ENCODE results near the gene TPSB2.
"Not testable (repeated sequence)": the region's sequence is repeated elsewhere in the genome, so short reads cannot be mapped to it uniquely, and the experiment has no call there.

Gene TPSB2

DNA sequence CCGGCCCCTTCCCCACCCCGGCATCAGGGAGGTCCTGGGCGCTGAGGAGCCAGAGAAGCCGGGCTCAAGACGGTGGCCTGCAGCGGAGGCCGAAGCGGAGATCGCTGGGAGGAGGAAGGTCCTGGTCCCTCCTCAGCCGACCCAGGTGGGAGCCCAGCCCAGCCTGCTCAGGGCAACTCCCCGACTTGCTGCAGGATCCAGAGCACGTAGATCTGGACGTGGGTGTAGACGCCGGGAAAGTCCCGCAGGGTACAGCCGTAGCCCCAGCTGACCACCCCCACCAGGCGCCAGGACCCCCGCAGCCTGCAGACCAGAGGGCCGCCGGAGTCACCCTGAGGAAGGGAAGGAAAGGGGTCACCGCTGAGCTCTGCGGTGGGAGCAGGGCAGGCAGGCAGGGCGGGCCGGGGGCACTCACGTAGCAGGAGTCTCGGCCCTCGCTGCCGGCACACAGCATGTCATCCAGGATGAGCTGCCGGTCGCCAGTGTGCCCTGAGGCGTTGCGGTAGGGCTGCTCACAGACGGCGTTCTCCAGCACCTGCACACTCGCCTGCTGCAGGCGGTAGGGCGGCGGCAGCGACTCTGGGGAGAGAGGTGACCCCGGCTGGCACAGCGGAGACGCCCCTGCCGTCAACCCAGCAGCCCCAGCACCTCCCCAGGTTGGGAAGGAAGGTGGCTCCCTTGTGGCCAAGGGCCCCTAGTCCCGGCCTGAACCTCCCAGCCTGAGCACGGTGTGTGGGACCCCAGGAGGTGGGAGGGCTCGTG, 31.3 kb upstream of the TPSB2 start:
- DNase-seq: no peak

DNA sequence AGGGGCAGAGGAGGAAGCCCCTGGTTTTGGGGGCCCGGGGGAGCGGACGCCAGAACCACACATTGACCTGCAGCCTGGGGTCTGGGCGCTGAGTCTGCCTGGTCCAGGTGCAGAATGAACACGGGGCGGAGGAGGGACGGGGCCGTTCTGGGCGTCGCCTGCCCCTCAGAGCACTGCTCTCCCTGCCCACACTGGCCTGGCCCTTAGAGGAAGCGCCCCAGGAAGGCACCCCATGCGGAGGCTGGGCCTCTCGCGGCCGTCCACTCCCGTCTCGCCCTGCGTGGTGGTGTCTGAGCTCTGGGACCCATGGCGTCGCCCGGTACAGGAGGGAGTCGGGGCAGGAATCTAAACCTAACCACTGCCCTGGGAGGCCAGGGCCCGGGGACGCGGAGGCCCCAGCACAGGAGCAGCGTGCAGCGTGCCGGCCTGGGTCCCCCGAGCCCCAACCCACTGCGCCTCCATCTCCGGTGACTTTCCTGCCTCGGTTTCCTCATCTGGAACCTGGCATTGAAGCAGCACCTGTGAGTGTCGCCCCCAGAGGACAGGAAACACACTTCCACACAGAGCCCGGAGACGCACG, 30.2 kb upstream of the TPSB2 start:
- DNase-seq: no peak

DNA sequence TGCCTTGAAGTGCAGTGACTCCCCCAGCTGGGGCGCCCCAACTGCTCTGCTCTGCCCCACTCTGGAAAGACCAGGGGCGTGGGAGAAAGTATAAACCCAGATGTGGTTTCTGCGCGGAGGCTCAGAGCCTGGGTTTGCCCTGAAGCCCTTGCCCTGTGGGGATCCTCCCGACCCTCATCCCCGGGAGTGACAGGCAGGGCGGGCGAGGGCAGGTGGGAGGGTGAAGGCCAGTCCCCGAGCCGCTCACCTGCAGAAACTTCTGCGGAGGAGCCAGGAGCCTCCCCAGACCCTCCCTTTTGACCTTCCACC, 29.7 kb upstream of the TPSB2 start:
- DNase-seq: no peak

DNA sequence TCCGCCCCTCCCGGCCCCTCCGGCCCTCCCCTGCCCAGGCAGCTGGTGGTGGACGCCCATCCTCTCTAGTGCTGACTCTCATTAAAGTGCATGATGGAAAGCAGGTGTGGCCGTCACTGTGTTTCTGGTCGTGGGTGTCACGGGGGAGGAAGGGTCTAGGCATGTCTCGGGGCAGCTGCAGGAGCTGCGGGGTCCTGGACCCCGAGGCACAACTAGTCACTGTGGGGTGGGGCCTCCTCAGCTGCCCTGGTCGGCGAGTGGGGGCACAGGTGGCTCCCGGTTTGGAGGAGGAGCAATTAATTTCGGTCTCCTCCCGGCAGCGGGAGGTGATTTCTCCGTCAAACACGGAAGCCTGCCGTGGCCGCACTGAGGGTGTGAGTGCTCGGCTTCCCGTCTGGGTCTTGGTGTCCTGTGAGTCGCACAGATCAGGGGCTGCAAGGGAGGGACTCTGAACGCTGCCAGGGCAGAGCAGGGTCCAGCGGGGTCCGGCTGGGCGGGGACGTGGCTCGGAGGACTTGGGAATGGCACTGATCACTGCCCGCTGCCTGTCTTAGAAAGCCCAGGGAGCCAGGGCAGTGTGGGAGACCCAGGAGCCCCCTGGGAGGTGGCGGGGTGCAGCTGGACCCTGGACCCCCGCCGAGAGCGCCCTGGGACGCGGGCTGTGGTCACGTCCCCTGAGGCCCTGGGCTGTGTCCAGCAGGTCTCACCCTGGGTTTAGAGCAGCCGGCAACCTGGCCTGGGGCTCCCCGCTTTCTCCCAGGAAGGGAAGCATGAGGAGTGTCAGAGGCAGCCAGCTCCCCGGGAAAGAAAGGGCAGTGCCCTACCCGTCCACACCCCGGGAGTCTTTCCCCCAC, 29.1 kb upstream of the TPSB2 start:
- no peak for DNase-seq

DNA sequence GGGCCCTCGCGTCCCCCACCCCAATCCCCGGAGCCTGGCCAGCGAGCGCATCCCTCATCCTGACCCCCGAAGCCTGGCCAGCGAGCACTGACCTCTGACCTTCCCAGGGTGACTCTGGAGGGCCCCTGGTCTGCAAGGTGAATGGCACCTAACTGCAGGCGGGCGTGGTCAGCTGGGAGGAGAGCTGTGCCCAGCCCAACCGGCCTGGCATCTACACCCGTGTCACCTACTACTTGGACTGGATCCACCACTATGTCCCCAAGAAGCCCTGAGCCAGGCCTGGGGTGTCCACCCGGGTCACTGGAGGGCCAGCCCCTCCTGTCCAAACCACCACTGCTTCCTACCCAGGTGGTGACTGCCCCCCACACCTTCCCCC, 28.2 kb upstream of the TPSB2 start:
- DNase-seq: no peak

DNA sequence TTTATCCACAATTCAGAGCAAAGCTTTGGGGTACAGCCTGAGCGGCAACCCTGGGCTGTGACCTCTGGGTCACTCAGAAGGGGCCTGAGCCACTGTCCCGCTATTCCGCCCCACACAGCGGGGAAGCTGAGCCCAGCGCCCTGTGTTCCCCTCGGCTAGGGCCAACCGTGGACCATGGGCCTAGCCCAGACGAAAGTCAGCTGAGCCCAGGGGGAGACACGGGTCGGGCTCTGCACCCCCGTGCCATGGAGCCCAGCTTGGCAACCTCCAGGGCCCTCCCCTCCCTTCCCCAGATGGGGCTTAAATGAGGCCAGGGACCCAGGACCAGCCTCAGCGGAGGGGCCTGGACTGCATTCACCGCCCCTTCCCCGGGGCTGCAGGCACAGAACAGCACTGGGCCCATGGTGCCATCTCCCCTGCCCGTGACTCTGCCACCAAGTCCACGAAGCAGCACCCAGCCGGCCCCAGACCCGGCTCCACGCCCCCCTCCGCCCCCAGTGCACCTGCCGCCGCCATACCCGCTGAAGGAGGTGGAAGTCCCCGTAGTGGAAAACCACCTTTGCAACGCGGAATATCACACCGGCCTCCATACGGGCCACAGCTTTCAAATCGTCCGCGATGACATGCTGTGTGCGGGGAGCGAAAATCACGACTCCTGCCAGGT, 27.7 kb upstream of the TPSB2 start:
- no peak for DNase-seq

DNA sequence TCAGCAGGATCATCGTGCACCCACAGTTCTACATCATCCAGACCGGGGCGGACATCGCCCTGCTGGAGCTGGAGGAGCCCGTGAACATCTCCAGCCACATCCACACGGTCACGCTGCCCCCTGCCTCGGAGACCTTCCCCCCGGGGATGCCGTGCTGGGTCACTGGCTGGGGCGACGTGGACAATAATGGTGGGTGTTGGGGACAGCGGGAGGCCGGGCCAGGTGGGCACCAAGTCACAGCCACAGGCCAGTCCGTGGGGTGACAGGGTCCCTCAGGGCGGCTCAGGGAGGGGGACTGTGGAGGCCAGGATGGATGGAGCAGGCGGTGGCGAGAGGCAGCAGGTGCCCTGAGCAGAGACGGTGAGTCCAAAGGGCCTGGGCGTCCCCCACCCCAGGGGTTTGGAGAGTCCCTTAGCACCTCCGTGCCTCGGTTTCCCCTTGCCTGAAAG, 26.9 kb upstream of the TPSB2 start:
- no peak for DNase-seq

DNA sequence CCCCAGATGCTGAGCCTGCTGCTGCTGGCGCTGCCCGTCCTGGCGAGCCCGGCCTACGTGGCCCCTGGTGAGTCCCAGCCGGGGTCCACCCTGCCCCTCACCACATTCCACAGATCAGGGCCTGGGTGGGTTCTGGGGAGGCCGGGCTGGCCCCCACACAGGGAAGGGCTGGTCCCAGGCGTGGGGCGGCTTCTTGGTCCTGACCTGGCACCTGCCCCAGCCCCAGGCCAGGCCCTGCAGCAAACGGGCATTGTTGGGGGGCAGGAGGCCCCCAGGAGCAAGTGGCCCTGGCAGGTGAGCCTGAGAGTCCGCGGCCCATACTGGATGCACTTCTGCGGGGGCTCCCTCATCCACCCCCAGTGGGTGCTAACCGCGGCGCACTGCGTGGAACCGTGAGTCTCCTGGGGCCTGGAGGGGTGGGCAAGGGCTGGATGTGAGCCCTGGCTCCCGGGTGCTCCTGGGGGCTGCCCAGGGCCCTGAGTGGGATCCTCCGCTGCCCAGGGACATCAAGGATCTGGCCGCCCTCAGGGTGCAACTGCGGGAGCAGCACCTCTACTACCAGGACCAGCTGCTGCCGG, 26.4 kb upstream of the TPSB2 start:
- DNase-seq: not testable (repeated sequence)

DNA sequence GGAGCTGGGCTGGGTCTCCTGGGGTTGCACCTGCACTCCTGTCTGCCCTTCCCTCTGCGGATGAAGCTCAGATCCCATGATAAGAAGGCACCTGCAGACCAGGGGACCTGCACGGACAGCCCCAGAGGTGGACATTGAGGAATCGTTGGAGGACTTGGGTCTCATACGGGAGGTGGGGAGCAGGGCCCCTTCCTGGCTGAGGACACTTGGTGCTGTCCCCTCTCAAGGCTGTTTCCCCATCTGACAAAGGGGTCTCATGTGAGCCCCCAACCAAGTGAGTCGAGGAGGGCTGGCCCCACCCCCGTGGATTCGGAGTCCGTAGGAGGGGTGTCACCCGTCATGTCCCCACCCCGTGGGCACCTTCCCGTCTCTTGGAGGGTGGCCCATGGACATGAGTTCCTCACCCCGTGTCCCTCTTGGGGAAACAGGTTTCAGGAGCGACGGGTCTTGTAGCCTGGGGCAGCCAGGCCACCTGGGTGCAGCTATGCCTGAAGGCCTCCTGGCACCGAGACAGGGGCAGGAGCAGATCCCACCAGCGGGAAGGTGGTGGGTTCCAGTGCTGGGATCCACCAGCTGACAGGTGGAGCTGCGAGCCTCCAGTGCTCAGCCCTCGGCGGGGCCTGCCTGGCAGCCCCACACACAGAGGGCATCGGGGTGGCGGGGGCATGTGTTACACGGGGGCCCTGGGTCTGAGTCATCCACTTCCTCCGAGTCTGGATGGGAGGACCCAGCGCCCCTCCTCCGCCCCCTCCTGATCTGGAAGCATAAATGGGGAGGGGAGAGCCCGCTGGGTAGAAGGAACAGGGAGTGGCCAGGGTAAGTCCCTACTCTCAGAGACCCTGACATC, 25.5 kb upstream of the TPSB2 start, which contains the start of gene TPSD1:
TSS of gene TPSD1 (plus strand) at position 794 of the 847 bp plus-strand sequence. CDS start 212 bp downstream, outside the sequence.
- DNase-seq: not testable (repeated sequence)

DNA sequence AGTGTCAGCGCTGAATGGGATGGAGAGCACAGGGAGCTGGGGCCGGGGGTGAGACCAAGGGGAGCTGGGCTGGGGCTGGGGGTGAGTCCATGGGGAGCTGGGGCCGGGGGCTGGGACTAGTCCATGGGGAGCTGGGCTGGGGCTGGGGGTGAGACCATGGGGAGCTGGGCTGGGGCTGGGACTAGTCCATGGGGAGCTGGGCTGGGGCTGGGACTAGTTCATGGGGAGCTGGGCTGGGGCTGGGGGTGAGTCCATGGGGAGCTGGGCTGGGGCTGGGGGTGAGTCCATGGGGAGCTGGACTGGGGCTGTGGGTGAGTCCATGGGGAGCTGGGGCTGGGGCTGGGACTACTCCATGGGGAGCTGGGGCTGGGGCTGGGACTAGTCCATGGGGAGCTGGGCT, 24.8 kb upstream of the TPSB2 start:
- DNase-seq: not testable (repeated sequence)

DNA sequence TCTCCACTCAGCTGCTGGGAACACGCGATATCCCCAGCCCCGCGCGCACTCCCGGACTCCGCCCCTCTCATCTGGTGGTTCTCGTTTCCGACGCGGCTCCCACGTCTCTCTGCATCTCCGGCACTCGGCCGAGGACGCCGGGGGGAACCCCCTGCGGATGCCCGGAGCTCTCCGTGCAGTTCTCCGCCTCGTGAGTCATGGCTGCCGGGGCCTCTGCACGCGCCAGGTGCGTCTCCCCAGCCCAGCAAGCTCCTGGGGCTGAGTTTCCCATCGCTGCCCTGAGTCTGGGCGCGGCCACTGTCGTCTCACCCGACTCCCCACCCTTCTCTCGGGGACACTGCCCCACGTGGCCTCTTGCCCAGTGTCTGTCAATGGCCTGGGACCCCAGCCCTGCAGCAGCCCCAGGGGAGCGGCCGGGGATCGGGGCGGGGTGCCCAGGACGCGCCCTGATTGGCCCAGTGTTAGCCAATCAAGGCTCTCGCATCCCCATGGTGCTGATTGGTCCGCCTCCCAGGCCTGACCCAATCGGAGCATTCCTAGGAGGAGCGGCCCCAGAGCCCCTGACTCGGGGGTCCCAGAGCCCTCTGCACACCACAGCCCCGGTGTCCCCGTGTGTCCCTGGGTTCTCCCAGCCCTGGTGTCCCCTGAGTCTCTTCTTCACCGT, 23.8 kb upstream of the TPSB2 start:
- not testable (repeated sequence) for DNase-seq

DNA sequence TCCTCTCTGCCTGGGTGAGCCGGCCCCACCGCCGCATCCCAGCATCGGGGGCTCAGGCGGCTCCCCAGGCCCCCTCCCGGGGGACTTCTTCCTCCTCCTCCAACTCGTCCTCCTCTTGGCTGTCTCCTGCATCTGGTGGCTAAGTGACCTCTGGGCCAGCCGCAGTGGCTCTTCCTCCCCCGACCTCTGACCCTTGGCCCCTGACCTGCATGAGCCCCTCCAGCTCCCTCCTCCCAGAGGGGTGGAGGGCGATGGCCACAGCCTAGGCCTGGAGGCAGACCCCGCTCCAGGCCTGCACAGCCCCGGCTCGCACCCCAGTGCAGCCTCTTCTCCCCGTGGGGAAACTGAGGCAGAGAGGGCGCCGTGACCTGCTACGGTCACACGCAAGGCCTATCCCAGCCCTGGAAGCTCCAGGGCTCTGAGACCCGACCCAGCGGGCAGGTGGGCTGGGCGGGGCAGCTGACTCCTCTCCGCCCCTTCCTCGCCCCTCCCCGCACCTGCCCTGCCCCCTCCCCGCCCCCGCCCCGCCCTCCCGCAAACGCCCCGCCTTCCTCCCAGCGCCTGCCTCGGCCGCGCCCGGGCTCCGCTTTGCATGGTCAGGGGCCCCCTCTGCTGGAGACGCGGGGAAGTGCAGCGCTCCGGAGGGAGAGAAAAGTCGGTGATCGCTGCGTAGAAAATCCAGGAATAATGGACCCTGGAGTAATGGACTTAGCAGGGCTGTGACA, 19.2 kb upstream of the TPSB2 start:
- DNase-seq: not testable (repeated sequence)

DNA sequence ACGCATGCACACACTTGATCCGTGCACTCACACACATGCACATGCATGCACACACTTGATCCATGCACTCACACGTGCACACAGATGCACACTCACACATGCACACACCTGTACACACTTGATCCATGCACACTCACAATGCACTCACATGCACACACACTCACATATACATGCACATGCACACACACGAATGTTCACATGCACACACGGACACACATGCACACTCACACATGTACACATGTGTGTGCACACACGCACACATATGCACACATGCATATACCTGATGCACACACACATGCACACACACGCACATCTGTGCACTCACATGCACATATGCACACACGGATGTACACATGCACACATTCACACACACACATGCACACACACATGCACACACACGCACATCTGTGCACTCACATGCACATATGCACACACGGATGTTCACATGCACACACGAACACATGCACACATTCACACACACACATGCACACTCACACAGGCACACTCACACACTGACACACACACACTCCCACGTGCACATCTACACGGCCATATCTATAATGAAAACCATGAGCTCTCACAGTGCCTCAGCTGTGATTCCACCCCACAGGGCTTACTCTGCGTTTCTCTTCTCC, 18.0 kb upstream of the TPSB2 start:
- DNase-seq: not testable (repeated sequence)

DNA sequence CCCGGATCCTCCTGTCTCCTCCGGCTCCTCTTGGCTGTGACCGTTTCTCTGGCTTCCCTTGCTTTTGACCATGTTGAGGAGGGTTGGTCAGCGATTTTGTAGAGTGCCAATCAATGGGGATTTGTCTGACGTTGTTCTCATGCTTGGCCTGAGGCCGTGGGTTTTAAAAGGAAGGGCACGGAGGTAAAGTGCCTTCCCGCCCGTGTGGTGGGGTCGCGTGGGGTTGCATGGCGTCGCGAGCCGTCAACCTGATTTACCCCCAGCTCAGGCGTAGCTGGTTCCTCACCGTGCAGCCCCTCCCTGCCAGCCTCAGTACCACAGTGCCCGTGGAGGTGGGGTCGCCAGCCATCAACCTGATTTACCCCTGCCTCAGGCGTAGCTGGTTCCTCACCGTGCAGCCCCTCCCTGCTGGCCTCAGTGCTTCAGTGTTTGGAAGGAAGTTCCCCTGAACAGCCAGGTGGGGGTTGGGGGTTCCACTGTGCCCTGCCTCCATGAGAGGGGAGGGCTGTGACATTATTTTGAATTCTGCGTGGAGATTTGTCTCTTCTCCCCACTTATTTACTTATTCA, 15.6 kb upstream of the TPSB2 start:
- no peak for DNase-seq

DNA sequence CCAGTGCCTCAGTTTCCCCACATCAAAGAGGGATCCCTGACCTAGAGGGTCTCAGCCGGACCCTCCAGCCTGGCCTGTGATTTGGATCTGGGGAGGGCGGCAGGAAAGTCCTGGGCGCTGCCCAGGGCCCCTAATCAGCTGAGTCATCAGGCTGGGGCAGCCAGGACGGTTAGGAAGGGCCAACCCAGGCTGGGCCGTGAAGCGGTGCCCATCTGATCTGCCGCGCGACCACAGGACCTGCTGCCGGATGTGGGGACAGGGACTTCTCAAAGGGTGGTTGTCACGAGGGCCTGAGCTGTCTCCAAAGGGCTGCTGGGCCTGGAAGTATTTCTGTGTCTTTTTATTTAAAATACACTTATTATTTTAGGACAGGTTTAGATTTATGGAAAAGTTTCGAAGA, 14.9 kb upstream of the TPSB2 start:
- no peak for DNase-seq

DNA sequence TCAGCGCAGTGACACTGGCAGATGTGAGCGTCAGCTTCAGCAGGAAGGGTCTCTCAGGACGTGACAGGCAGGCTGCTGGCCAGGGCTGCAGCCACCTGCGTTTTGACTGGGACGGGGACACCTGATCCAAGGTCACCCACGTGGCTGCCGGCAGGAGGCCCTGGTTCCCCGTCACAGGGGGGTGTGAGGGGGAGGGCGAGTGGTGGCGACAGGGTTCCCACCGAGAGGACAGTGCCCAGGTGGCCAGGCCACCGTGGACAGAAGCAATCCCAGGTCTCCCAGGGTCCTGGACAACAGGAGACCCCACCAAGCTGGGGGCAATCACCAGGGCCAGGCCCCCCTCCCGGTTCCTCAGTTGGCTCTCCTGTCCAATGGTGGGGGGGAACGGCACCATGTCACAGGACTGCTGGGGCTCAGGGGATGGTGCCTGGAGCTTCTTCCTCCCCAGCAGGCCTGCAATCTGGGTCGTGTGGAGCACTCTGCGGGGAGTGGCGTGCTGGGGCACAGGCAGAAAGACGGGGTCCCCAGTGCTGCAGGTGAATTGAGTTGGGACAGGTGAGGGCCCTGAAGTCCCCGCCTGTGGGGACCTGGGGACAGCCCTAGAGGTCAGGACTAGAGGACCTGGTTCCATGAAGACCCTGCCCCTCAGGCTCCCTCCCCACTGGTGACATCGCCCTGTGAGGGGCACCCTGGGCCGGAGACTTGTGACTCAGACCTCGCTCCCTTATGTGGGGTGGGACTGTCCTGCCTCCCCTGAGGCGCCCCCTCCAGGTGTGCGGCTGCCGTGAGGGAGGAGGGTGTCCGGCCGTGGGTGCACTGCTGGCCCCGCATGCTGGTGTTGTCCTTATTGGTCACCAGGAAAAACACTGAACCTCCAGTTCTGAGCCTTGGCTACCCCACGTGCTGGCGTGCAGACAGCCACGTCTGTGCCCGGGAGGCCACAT, 14.2 kb upstream of the TPSB2 start:
- not testable (repeated sequence) for DNase-seq

DNA sequence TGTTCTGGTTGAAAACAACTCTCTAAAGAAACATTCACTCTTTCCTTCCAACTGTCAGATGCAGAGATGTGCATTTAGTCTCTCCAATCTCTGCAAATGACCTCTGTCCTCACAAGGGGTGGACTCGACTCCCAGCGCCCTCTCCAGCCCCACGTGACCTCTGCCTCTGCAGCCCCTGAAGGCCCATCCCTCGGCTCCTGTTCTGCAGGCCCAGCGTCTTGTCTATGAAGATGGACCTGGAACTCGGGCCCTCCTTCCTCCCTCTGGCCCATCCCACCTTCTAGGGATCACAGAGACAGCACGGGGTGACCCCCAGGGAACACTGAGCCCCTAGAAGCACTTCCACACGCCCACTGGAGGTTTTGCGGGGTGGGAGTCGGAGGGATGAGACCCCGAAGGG, 13.4 kb upstream of the TPSB2 start:
- not testable (repeated sequence) for DNase-seq

DNA sequence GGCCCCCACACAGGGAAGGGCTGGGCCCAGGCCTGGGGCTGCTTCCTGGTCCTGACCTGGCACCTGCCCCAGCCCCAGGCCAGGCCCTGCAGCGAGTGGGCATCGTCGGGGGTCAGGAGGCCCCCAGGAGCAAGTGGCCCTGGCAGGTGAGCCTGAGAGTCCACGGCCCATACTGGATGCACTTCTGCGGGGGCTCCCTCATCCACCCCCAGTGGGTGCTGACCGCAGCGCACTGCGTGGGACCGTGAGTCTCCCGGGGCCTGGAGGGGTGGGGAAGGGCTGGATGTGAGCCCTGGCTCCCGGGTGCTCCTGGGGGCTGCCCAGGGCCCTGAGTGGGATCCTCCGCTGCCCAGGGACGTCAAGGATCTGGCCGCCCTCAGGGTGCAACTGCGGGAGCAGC, 11.1 kb upstream of the TPSB2 start:
- not testable (repeated sequence) for DNase-seq

DNA sequence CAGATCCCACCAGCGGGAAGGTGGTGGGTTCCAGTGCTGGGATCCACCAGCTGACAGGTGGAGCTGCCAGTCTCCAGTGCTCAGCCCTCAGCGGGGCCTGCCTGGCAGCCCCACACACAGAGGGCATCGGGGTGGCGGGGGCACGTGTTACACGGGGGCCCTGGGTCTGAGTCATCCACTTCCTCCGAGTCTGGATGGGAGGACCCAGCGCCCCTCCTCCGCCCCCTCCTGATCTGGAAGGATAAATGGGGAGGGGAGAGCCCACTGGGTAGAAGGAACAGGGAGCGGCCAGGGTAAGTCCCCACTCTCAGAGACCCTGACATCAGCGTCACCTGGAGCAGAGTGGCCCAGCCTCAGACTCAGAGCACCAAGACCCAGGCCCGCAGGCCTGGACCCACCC, 10.5 kb upstream of the TPSB2 start, which contains the start of gene TPSAB1:
TSS of gene TPSAB1 (plus strand) at position 270 of the 400 bp plus-strand sequence. CDS start 234 bp downstream, outside the sequence.
- DNase-seq: not testable (repeated sequence)

All from NCI-H1092 treated with DMSO at 0.1 percent for 48 hours (cell line).